Kidney epithelial cell (primary cell): ENCODE results near the gene TUSC2. TPM values are rescaled to one million over a fixed set of nuclear protein-coding genes. Genes with fewer than 3 reads are reported as not detected.

Source experiments
- DNase-seq: peaks from one replicate; pipeline ENCODE4 v3.0.0-alpha.2; 2010; ENCODE audit warnings: low read depth
- H3K27me3 ChIP-seq: 2 replicates; pipeline ENCODE4 v1.6.0; 2011; ENCODE audit warnings: low read length; ENCODE audit not compliant: control insufficient read depth, insufficient read depth
- H3K36me3 ChIP-seq: 2 replicates; pipeline ENCODE4 v1.5.1; 2011; ENCODE audit warnings: low read length; ENCODE audit not compliant: control insufficient read depth, insufficient read depth
- H3K4me3 ChIP-seq: 2 replicates; pipeline ENCODE4 v1.5.1; 2011; ENCODE audit warnings: low read depth, mild to moderate bottlenecking, control low read depth, low read length
- total RNA-seq: library from RNA; depleted of rRNA; stranded (reverse); fragments of >200 nt; gene quantifications from 2 replicates; pipeline ENCODE4 v1.2.3, GENCODE V29; 2015
- TF ChIP-seq, protein P1 (sequence below): IDR thresholded peaks from 2 replicates; pipeline ENCODE4 v1.5.1; 2011; ENCODE audit warnings: mild to moderate bottlenecking, moderate library complexity, low read length, control low read depth, inconsistent platforms; ENCODE audit not compliant: insufficient read depth, poor library complexity, severe bottlenecking

The TUSC2 gene, protein sequence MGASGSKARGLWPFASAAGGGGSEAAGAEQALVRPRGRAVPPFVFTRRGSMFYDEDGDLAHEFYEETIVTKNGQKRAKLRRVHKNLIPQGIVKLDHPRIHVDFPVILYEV
- 40.3 and 58.3 TPM in 2 replicates for total RNA-seq

- no peaks in the 10 kb centered on the region for H3K27me3 ChIP-seq
- peaks cover 1% of the 10 kb centered on the region for H3K36me3 ChIP-seq
- TF ChIP-seq, protein P1, sequence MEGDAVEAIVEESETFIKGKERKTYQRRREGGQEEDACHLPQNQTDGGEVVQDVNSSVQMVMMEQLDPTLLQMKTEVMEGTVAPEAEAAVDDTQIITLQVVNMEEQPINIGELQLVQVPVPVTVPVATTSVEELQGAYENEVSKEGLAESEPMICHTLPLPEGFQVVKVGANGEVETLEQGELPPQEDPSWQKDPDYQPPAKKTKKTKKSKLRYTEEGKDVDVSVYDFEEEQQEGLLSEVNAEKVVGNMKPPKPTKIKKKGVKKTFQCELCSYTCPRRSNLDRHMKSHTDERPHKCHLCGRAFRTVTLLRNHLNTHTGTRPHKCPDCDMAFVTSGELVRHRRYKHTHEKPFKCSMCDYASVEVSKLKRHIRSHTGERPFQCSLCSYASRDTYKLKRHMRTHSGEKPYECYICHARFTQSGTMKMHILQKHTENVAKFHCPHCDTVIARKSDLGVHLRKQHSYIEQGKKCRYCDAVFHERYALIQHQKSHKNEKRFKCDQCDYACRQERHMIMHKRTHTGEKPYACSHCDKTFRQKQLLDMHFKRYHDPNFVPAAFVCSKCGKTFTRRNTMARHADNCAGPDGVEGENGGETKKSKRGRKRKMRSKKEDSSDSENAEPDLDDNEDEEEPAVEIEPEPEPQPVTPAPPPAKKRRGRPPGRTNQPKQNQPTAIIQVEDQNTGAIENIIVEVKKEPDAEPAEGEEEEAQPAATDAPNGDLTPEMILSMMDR, result no peak
- H3K4me3 ChIP-seq, result peak within 1 kb of the TSS; percentile 80
- peak; percentile 92 for DNase-seq
Measured at GRCh38 chr3:50327943-50328691, at the start of gene TUSC2. TUSC2 (minus strand) TSS chr3:50328223; CDS start chr3:50328099, 124 bp downstream.

DNA sequence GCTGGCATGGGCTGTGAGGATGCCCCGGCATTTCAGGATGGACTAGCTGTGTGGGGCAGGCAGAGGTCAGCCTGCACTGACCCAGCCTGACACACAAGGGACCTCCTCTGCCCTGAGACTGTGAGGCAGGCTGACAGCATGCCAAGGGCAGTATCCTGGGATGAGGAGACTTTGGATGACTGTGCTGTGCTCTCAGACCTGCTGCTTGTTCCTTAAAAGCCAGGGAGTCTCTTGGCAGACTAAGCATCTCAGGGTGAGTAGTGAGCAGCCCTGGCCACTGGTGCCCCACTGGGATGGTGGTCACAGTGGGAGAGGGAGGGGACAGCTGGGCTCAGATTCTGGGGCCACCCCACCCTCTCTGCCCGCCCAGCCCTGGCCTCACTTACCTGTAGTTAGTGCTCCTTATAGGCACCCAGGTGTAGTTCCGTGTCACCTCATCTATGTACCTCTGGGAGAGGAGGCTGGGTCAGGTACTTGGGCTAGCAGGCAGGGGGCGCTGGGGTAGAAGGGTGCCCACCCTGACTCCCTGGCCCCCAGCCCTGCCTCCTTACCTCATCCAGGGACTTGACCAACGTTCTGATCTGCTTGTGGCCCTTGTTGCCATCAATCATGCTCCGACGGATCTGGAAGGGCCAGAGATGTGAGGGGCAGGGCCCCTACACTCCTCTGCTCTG is 47.4 kb upstream of the TUSC2 start:
- H3K36me3 ChIP-seq, result no peaks in the 10 kb centered on the region
- DNase-seq, result no peak
- H3K4me3 ChIP-seq, result no peak overlapping the region
- H3K27me3 ChIP-seq, result peaks cover 34% of the 10 kb centered on the region
- TF ChIP-seq, protein P1, result peak; percentile 8

DNA sequence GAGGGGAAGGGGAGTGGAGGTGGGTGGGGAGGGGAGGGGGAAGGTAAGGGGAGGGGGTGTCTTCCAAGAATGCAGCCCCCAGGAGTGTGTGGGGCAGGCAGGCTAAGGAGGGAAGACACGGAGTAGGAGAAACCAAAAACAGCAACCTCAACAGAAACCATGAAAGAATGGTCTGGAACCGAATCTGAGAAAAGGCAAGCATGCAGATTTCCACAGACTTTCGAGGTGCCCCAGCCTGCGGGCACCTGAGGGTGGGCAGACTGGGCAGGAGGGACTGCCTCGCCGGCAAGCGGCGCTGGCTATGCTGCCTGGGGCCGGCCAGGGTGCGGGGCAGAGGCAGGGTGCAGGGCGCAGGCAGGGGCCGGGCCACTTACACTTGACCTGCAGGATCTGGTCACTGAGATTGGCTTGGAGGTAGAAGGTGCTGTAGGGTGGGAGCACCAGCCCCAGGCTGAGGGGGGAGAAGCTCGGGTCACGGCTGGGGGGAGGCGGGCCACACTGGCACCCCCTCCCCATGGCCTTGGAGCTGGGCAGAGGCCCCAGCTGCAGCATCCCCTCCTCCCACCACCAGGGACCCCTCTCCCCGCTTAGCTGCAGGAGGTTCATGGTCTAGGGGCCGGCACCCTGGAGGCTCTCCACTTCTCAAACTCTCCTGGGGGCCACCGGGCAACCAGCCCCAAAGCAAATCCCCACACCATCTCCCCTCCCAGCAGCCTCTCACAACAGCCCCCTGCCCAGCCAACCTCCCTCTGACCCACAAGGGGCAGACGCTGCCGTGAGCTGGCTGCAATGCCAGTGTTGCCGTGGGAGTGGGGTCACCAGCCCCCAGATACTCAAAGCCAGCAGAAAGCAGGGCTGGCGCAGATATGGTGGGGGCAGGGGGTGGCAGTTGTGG is 46.6 kb upstream of the TUSC2 start:
- TF ChIP-seq, protein P1, result no peak
- DNase-seq, result no peak
- Histone ChIP-seq H3K27me3 (peaks cover 31% of the 10 kb centered on the region), H3K4me3 (no peak overlapping the region), H3K36me3 (no peaks in the 10 kb centered on the region)

- Histone ChIP-seq H3K36me3 (no peaks in the 10 kb centered on the region), H3K4me3 (no peak overlapping the region), H3K27me3 (peaks cover 27% of the 10 kb centered on the region)
- TF ChIP-seq, protein P1, result no peak
- no peak for DNase-seq
Measured at GRCh38 chr3:50373146-50374051, 45.4 kb upstream of the TUSC2 start.

- no peak for DNase-seq
- H3K4me3 ChIP-seq, result no peak overlapping the region
- H3K36me3 ChIP-seq, result no peaks in the 10 kb centered on the region
- TF ChIP-seq, protein P1, result no peak
- H3K27me3 ChIP-seq, result peaks cover 27% of the 10 kb centered on the region
Measured at GRCh38 chr3:50372349-50372748, 44.3 kb upstream of the TUSC2 start.
